Measurements from ENCODE around the gene GJD3.

GRCh38 chr17:40341808-40342503 is 22.6 kb downstream of the GJD3 start:
- TF ChIP-seq CTCF (conservative IDR thresholded peaks at IDR 0.05) (no peak), EZH2 (IDR thresholded peaks at IDR 0.05; ENCODE audit: low read depth) (no peak)

Measured in PC-9 (cell line).